HCT116 (cell line): ENCODE measurements around the gene RAX. TPM values are rescaled to one million over a fixed set of nuclear protein-coding genes. Genes with fewer than 3 reads are reported as not detected.

Source experiments
- ATAC-seq: fragments of 200-7000 bp; cut with Tn5 transposase; 2 replicates; pipeline ENCODE4 v1.9.1; 2020; ENCODE audit warnings: mild to moderate bottlenecking, moderate library complexity
- BruUV-seq: library from RNA; stranded (reverse); fragments of 400-500 nt; replicated peaks from 2 replicates; lab custom pipeline; 2021; lab: Mats Ljungman, UMichigan
- CTCF ChIA-PET: fragments of 300-600 bp; sonication (Branson Sonifier 250); formaldehyde crosslinking; loops from one replicate; lab custom pipeline; 2021; ENCODE audit warnings: antibody characterized with exemption; lab: Charles Lee
- POLR2A ChIA-PET: fragments of 300-600, 350-600 bp; sonication (Branson Sonifier 250); formaldehyde crosslinking; loops from one replicate; lab custom pipeline; 2021; ENCODE audit warnings: antibody characterized with exemption; lab: Charles Lee
- RAD21 ChIA-PET, 2 experiments: fragments of 300-600 bp; sonication (Branson Sonifier 250); formaldehyde crosslinking; loops; one replicate each; lab custom pipeline; 2023; ENCODE audit warnings: low total read pairs in 2 of 2; ENCODE audit not compliant: uncharacterized antibody in 2 of 2, unreplicated experiment in 2 of 2, low non-redundant PET in 1 of 2; lab: Charles Lee
- DNase-seq: peaks from one replicate; pipeline ENCODE4 v3.0.0-alpha.2; 2010; ENCODE audit warnings: low read depth, low spot score
- H2AFZ ChIP-seq: fragments of 200-600 bp; shearing (Covaris generic), sonication (generic); 2 replicates; pipeline ENCODE4 v1.6.1; 2017; ENCODE audit warnings: low read depth, mixed run types, mixed read lengths, antibody characterized with exemption, low read length; ENCODE audit not compliant: poor library complexity, severe bottlenecking
- H3K27ac ChIP-seq: 2 replicates; pipeline ENCODE4 v1.5.1; 2012; ENCODE audit warnings: low read depth, low read length
- H3K27me3 ChIP-seq: fragments of 200-600 bp; sonication (generic); 2 replicates; pipeline ENCODE4 v1.6.1; 2016; ENCODE audit warnings: mixed run types, low read length, mixed read lengths; ENCODE audit not compliant: insufficient read depth
- H3K36me3 ChIP-seq, 2 experiments: fragments of 200-500 bp in 1 of 2; fragments of 200-600 bp in 1 of 2; sonication (Bioruptor generic) in 1 of 2; sonication (generic) in 1 of 2; 2 replicates each; pipeline versions ENCODE4 v1.5.1 to v1.6.1; 2014 to 2016; ENCODE audit warnings: low read length in 2 of 2, inconsistent platforms in 1 of 2, mixed read lengths in 1 of 2, mixed run types in 1 of 2; ENCODE audit not compliant: insufficient read depth in 2 of 2, control insufficient read depth in 1 of 2
- H3K4me1 ChIP-seq, 2 experiments: fragments of 200-600 bp in 1 of 2; sonication (generic) in 1 of 2; 2 replicates each; pipeline versions ENCODE4 v1.5.1 to v1.6.1; 2012 to 2017; ENCODE audit warnings: low read length in 2 of 2, inconsistent platforms in 1 of 2, mild to moderate bottlenecking in 1 of 2, mixed read lengths in 1 of 2, mixed run types in 1 of 2, moderate library complexity in 1 of 2; ENCODE audit not compliant: insufficient read depth in 2 of 2, control insufficient read depth in 1 of 2
- H3K4me2 ChIP-seq: fragments of 200-600 bp; sonication (generic); 2 replicates; pipeline ENCODE4 v1.6.1; 2017; ENCODE audit warnings: mixed run types, low read length, mixed read lengths
- H3K4me3 ChIP-seq, 2 experiments: fragments of 200-600 bp in 1 of 2; sonication (generic) in 1 of 2; replicated peaks in 1 of 2; 2 replicates each; pipeline ENCODE4 v1.5.1; 2011 to 2016; ENCODE audit warnings: low read length in 2 of 2, control low read depth in 1 of 2, low read depth in 1 of 2, mild to moderate bottlenecking in 1 of 2, mixed read lengths in 1 of 2, mixed run types in 1 of 2
- H3K79me2 ChIP-seq: fragments of 200-600 bp; sonication (generic); 2 replicates; pipeline ENCODE4 v1.6.1; 2017; ENCODE audit warnings: mild to moderate bottlenecking, mixed run types, low read length, moderate library complexity, mixed read lengths; ENCODE audit not compliant: insufficient read depth
- H3K9ac ChIP-seq: fragments of 200-600 bp; sonication (generic); 2 replicates; pipeline ENCODE4 v1.6.1; 2016; ENCODE audit warnings: low read length, mixed read lengths
- H3K9me2 ChIP-seq: fragments of 200-600 bp; sonication (generic), shearing (Covaris generic); 2 replicates; pipeline ENCODE4 v1.6.1; 2017; ENCODE audit warnings: mixed run types, mild to moderate bottlenecking, moderate library complexity; ENCODE audit not compliant: insufficient read depth
- H3K9me3 ChIP-seq, 2 experiments: fragments of 200-500 bp in 1 of 2; fragments of 200-600 bp in 1 of 2; sonication (Bioruptor generic) in 1 of 2; sonication (generic) in 1 of 2; 2 replicates each; pipeline ENCODE4 v1.6.1; 2014 to 2017; ENCODE audit warnings: low read length in 2 of 2, mixed read lengths in 2 of 2, inconsistent platforms in 1 of 2, low read depth in 1 of 2, mild to moderate bottlenecking in 1 of 2, mixed run types in 1 of 2, moderate library complexity in 1 of 2; ENCODE audit not compliant: control insufficient read depth in 1 of 2, insufficient read depth in 1 of 2
- H4K20me1 ChIP-seq: fragments of 200-600 bp; sonication (generic), shearing (Covaris generic); 2 replicates; pipeline ENCODE4 v1.6.1; 2017; ENCODE audit warnings: mixed run types, mild to moderate bottlenecking, moderate library complexity; ENCODE audit not compliant: insufficient read depth
- CBX3 ChIP-seq: IDR thresholded peaks from 2 replicates; pipeline ENCODE4 v1.6.1; 2012; ENCODE audit warnings: low read depth
- CEBPB ChIP-seq: IDR thresholded peaks from 2 replicates; pipeline ENCODE4 v1.6.1; 2012; ENCODE audit warnings: low read depth
- JUND ChIP-seq: IDR thresholded peaks from 2 replicates; pipeline ENCODE4 v1.6.1; 2012
- POLR2A ChIP-seq: IDR thresholded peaks from 2 replicates; pipeline ENCODE4 v1.7.0; 2011; ENCODE audit warnings: borderline replicate concordance; ENCODE audit not compliant: insufficient read depth, insufficient read length; ENCODE audit errors: extremely low read depth
- RAD21 ChIP-seq: IDR thresholded peaks from 2 replicates; pipeline ENCODE4 v1.6.1; 2012; ENCODE audit warnings: low read depth, mild to moderate bottlenecking
- SP1 ChIP-seq: IDR thresholded peaks from 2 replicates; pipeline ENCODE4 v1.6.1; 2012; ENCODE audit warnings: low read depth
- SRF ChIP-seq: IDR thresholded peaks from 2 replicates; pipeline ENCODE4 v1.6.1; 2012; ENCODE audit warnings: low read depth
- TCF7L2 ChIP-seq: IDR thresholded peaks from 2 replicates; pipeline ENCODE4 v1.7.0; 2011; ENCODE audit warnings: borderline replicate concordance, inconsistent platforms; ENCODE audit not compliant: insufficient read depth, insufficient read length; ENCODE audit errors: extremely low read depth
- YY1 ChIP-seq: IDR thresholded peaks from 2 replicates; pipeline ENCODE4 v1.6.1; 2011; ENCODE audit warnings: low read length, low read depth, moderate library complexity, mild to moderate bottlenecking; ENCODE audit not compliant: insufficient replicate concordance; ENCODE audit errors: extremely low read depth
- intact Hi-C: fragments of 100-400 bp; cut with micrococcal nuclease; formaldehyde crosslinking; loops from 2 replicates; pipeline ENCODE4 v1.10.0; 2022
- total RNA-seq: library from RNA; stranded (reverse); gene quantifications from one replicate; pipeline ENCODE4 v1.2.1, GENCODE V29; 2021; ENCODE audit not compliant: unreplicated experiment
- TF ChIP-seq, protein P1 (sequence below): IDR thresholded peaks from 2 replicates; pipeline ENCODE4 v1.6.1; 2012; ENCODE audit warnings: low read depth

RAX gene
- total RNA-seq, 1 experiment from 2014 or later = not detected

DNA sequence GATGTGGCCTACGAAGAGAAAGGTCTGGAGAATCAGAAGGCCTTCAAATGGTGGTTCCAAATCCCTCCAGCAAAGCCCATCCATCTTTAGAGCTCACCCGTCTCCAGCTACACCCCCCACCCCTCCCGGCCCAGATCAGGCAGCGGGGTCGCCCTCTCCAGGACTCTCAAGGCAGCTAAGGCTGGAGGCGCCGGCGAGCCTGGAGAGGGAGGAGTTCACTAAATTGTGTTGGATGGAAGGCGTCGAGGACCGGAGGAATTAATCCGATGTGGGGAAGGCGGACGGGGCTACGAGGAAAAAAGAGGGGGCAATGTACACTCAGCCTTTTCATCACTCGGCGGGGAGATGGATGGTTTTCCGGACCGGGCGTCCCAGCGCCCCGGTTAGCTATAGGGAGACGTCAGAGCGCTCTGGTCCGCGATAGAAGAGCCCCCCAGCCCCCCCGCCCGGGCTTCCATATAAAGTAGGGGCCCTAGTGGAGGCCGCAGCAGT is 53.5 kb downstream of the RAX start, which contains the start of gene GRP:
GRP (plus strand) TSS at position 487 of the 492 bp plus-strand sequence. CDS start 108 bp downstream, outside the sequence.
- Histone ChIP-seq H4K20me1 (no peaks in the 10 kb centered on the region), H3K79me2 (no peaks in the 10 kb centered on the region), H3K4me2 (no peak within 1 kb of the TSS), H3K4me1 (no peaks in the 10 kb centered on the region), H3K27ac (no peak within 1 kb of the TSS), H3K4me3 (no peak within 1 kb of the TSS), H3K27me3 (peaks cover 66% of the 10 kb centered on the region), H2AFZ (no peak within 1 kb of the TSS), H3K9me3 (no peaks in the 10 kb centered on the region), H3K9ac (no peak within 1 kb of the TSS), H3K36me3 (no peaks in the 10 kb centered on the region), H3K9me2 (no peaks in the 10 kb centered on the region)
- BruUV-seq = no TSS peak
- intact Hi-C loops = no loop called here
- ChIA-PET POLR2A (no interaction called here), RAD21 (interaction anchor here in 1 of 2 experiments (0.7 kb wide), 1 partner anchor 113 kb away, joined by 5 read pairs; no protein-coding TSS in a partner anchor), CTCF (no interaction called here)
- ATAC-seq = no peak
- DNase-seq = no peak
- no peak for TF ChIP-seq SP1
- no peak for TF ChIP-seq TCF7L2
- TF ChIP-seq POLR2A = no peak
- no peak for TF ChIP-seq CBX3
- TF ChIP-seq SRF = no peak
- TF ChIP-seq, protein P1, sequence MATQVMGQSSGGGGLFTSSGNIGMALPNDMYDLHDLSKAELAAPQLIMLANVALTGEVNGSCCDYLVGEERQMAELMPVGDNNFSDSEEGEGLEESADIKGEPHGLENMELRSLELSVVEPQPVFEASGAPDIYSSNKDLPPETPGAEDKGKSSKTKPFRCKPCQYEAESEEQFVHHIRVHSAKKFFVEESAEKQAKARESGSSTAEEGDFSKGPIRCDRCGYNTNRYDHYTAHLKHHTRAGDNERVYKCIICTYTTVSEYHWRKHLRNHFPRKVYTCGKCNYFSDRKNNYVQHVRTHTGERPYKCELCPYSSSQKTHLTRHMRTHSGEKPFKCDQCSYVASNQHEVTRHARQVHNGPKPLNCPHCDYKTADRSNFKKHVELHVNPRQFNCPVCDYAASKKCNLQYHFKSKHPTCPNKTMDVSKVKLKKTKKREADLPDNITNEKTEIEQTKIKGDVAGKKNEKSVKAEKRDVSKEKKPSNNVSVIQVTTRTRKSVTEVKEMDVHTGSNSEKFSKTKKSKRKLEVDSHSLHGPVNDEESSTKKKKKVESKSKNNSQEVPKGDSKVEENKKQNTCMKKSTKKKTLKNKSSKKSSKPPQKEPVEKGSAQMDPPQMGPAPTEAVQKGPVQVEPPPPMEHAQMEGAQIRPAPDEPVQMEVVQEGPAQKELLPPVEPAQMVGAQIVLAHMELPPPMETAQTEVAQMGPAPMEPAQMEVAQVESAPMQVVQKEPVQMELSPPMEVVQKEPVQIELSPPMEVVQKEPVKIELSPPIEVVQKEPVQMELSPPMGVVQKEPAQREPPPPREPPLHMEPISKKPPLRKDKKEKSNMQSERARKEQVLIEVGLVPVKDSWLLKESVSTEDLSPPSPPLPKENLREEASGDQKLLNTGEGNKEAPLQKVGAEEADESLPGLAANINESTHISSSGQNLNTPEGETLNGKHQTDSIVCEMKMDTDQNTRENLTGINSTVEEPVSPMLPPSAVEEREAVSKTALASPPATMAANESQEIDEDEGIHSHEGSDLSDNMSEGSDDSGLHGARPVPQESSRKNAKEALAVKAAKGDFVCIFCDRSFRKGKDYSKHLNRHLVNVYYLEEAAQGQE = no peak
- no peak for TF ChIP-seq YY1
- no peak for TF ChIP-seq CEBPB
- TF ChIP-seq RAD21 = no peak
- no peak for TF ChIP-seq JUND
